Measurements from ENCODE around the gene MRTFA.
A peak's percentile ranks its signal among the peaks of the same experiment; 100 is the strongest.

Gene MRTFA

DNA sequence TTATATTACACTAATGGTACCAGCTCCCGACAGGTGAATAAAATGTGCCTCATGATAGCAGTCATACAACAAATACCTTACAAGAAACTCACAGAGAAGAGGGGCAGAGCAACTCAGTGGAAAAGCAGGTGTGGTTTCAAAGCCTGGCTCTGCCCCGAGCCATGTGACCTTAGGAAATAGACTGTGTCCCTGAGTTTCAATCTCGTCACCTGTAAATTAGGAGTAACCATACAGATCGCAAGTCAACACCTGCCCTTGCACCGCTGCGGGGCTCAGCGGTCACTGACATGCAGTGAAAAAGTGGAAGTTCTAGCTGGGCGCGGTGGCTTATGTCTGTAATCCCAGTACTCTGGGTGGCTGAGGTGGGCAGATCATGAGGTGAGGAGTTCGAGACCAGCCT, 11.9 kb upstream of the MRTFA start:
- H3K9ac ChIP-seq (ENCODE audit: low read depth, low read length, poor library complexity), result no peak overlapping the region
- H3K9me3 ChIP-seq (replicated peaks in 1 of 2; ENCODE audit: control insufficient read depth in 2 of 2, insufficient read depth in 1 of 2, low read depth in 1 of 2, low read length in 2 of 2), result no peaks in the 10 kb centered on the region
- H3K4me2 ChIP-seq (ENCODE audit: insufficient read depth, low read length, poor library complexity, severe bottlenecking), result no peak overlapping the region
- no peak overlapping the region for H3K4ac ChIP-seq (ENCODE audit: low read length)
- H2BK120ac ChIP-seq (ENCODE audit: low read depth, low read length), result no peak overlapping the region
- H4K8ac ChIP-seq (ENCODE audit: low read depth, low read length), result no peak overlapping the region
- H3K36me3 ChIP-seq (replicated peaks in 1 of 2; ENCODE audit: control insufficient read depth in 2 of 2, insufficient read depth in 2 of 2, low read length in 2 of 2), result no peaks in the 10 kb centered on the region
- no peak overlapping the region for H4K91ac ChIP-seq (ENCODE audit: low read depth, low read length, poor library complexity)
- H3K79me1 ChIP-seq (ENCODE audit: low read depth, low read length), result no peaks in the 10 kb centered on the region
- H3K27me3 ChIP-seq (ENCODE audit: control insufficient read depth in 3 of 3, insufficient read depth in 3 of 3, low read depth in 1 of 3, low read length in 3 of 3), result no peaks in the 10 kb centered on the region
- no peak overlapping the region for H2BK5ac ChIP-seq (ENCODE audit: low read length)
- no peak overlapping the region for H2AFZ ChIP-seq (ENCODE audit: low read length)
- no peak overlapping the region for H3K18ac ChIP-seq (ENCODE audit: low read length)
- no peak overlapping the region for H2BK15ac ChIP-seq (ENCODE audit: low read length)
- H2BK12ac ChIP-seq (ENCODE audit: low read length), result no peak overlapping the region
- no peak overlapping the region for H3K23ac ChIP-seq (ENCODE audit: low read depth, low read length, poor library complexity)
- H3K27ac ChIP-seq (replicated peaks; ENCODE audit: low read length), result no peak overlapping the region
- WGBS, 2 donors (ENCODE audit: extremely low coverage in 2 of 2, insufficient read length in 2 of 2, insufficient replicate concordance in 1 of 2), result no CpG with 5 or more reads among the region's 10 CpGs
- H3K4me3 ChIP-seq (ENCODE audit: low read length in 2 of 2), result no peak overlapping the region
- peaks cover 2 to 8% of the 10 kb centered on the region in 2 donors for H3K4me1 ChIP-seq (ENCODE audit: control insufficient read depth in 2 of 2, insufficient read depth in 1 of 2, low read depth in 1 of 2, low read length in 2 of 2)
- no peak overlapping the region for H2AK5ac ChIP-seq (ENCODE audit: low read depth, low read length)
- no peak overlapping the region for H3K14ac ChIP-seq (ENCODE audit: low read length)
- no peak for DNase-seq (ENCODE audit: low spot score)

DNA sequence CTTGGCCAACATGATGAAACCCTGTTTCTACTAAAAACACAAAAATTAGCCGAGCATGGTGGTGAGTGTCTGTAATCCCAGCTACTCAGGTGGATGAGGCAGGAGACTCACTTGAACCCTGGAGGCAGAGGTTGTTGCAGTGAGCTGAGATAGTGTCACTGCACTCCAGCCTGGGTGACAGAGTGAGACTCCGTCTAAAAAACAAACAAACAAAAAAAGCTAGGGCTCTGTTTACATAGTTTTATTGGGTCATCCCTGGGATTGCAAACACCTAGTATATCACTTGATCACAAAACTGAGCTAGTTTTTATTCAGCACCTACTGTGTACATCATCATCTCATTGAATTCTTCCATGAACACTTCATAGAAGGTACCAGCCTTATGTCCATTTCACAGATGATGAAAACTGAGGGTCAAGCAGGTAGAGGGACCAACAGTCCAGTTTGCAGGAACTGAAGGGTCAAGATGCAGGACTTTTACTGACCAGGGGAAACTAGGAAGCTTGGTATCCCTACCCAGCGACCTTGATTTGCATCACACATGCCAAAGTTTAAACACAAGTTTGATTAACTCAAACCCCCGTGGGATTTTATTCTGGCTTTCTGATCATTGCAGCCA, 9.2 kb upstream of the MRTFA start:
- Histone ChIP-seq H3K27me3 (ENCODE audit: control insufficient read depth in 3 of 3, insufficient read depth in 3 of 3, low read depth in 1 of 3, low read length in 3 of 3) (peaks cover 0 to 4% (median 0%) of the 10 kb centered on the region in 3 experiments), H2BK15ac (ENCODE audit: low read length) (no peak overlapping the region), H3K9me3 (replicated peaks in 1 of 2; ENCODE audit: control insufficient read depth in 2 of 2, insufficient read depth in 1 of 2, low read depth in 1 of 2, low read length in 2 of 2) (no peaks in the 10 kb centered on the region), H3K14ac (ENCODE audit: low read length) (no peak overlapping the region), H4K91ac (ENCODE audit: low read depth, low read length, poor library complexity) (no peak overlapping the region), H3K36me3 (replicated peaks in 1 of 2; ENCODE audit: control insufficient read depth in 2 of 2, insufficient read depth in 2 of 2, low read length in 2 of 2) (no peaks in the 10 kb centered on the region), H2AFZ (ENCODE audit: low read length) (peak overlapping the region; percentile 50), H4K8ac (ENCODE audit: low read depth, low read length) (no peak overlapping the region), H2BK120ac (ENCODE audit: low read depth, low read length) (no peak overlapping the region), H3K79me1 (ENCODE audit: low read depth, low read length) (no peaks in the 10 kb centered on the region), H3K27ac (replicated peaks; ENCODE audit: low read length) (no peak overlapping the region), H3K23ac (ENCODE audit: low read depth, low read length, poor library complexity) (no peak overlapping the region), H3K4me1 (ENCODE audit: control insufficient read depth in 2 of 2, insufficient read depth in 1 of 2, low read depth in 1 of 2, low read length in 2 of 2) (peaks cover 0 to 3% of the 10 kb centered on the region in 2 donors), H3K9ac (ENCODE audit: low read depth, low read length, poor library complexity) (no peak overlapping the region), H3K18ac (ENCODE audit: low read length) (no peak overlapping the region), H2BK5ac (ENCODE audit: low read length) (no peak overlapping the region), H3K4ac (ENCODE audit: low read length) (no peak overlapping the region), H3K4me3 (ENCODE audit: low read length in 2 of 2) (no peak overlapping the region), H2AK5ac (ENCODE audit: low read depth, low read length) (no peak overlapping the region), H3K4me2 (ENCODE audit: insufficient read depth, low read length, poor library complexity, severe bottlenecking) (no peak overlapping the region), H2BK12ac (ENCODE audit: low read length) (no peak overlapping the region)
- no CpG with 5 or more reads among the region's 4 CpGs for WGBS, 2 donors (ENCODE audit: extremely low coverage in 2 of 2, insufficient read length in 2 of 2, insufficient replicate concordance in 1 of 2)
- DNase-seq (ENCODE audit: low spot score), result no peak

DNA sequence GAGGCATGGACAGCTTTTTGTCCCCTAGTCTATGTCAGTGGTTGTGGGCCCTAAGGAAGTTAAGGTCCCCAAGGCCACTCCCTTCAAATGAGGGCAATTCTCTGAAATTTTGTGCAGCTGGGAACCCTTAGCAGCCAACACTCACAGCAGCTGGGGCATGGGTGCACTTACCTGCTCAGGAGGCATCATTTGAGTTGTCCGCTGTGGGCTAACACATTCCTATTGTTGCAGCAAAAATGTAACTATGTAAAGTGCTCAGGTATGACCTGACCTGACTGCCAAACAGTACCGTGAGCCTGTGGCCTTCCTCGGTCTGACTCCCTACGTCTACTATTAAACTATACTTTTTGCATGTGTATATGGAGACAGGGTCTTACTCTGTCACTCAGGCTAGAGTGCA, 5.8 kb upstream of the MRTFA start:
- WGBS, 2 donors (ENCODE audit: extremely low coverage in 2 of 2, insufficient read length in 2 of 2, insufficient replicate concordance in 1 of 2), result no CpG with 5 or more reads among the region's 4 CpGs

DNA sequence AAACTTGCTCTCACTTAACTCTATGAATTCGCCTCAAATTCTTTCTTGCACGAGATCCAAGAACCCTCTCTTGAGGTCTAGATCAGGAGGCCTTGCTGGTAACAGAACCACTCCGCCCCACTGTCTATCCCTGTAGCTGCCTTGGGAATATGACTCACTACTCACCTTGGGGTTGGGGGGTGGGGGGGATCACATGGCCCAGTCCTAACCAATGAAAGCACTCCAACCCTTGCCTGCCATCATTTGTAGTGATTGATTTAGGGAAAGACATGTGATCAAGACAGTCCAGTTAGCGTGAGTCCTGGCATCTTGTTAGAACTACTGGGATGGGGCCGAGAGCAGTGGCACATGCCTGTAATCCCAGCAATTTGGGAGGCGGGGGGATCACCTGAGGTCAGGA, 4.8 kb upstream of the MRTFA start:
- H3K4ac ChIP-seq (ENCODE audit: low read length), result no peak overlapping the region
- H2BK15ac ChIP-seq (ENCODE audit: low read length), result no peak overlapping the region
- H3K18ac ChIP-seq (ENCODE audit: low read length), result no peak overlapping the region
- DNase-seq (ENCODE audit: low spot score), result no peak
- H2BK12ac ChIP-seq (ENCODE audit: low read length), result no peak overlapping the region
- H4K91ac ChIP-seq (ENCODE audit: low read depth, low read length, poor library complexity), result no peak overlapping the region
- WGBS, 2 donors (ENCODE audit: extremely low coverage in 2 of 2, insufficient read length in 2 of 2, insufficient replicate concordance in 1 of 2), result no CpG with 5 or more reads among the region's 6 CpGs
- no peak overlapping the region for H3K27ac ChIP-seq (replicated peaks; ENCODE audit: low read length)
- no peak overlapping the region for H4K8ac ChIP-seq (ENCODE audit: low read depth, low read length)
- no peak overlapping the region for H3K23ac ChIP-seq (ENCODE audit: low read depth, low read length, poor library complexity)
- H2AFZ ChIP-seq (ENCODE audit: low read length), result no peak overlapping the region
- H3K36me3 ChIP-seq (replicated peaks in 1 of 2; ENCODE audit: control insufficient read depth in 2 of 2, insufficient read depth in 2 of 2, low read length in 2 of 2), result no peaks in the 10 kb centered on the region
- H3K9me3 ChIP-seq (replicated peaks in 1 of 2; ENCODE audit: control insufficient read depth in 2 of 2, insufficient read depth in 1 of 2, low read depth in 1 of 2, low read length in 2 of 2), result no peaks in the 10 kb centered on the region
- no peak overlapping the region for H2AK5ac ChIP-seq (ENCODE audit: low read depth, low read length)
- no peak overlapping the region for H2BK120ac ChIP-seq (ENCODE audit: low read depth, low read length)
- peaks cover 0 to 3% of the 10 kb centered on the region in 2 donors for H3K4me1 ChIP-seq (ENCODE audit: control insufficient read depth in 2 of 2, insufficient read depth in 1 of 2, low read depth in 1 of 2, low read length in 2 of 2)
- H3K14ac ChIP-seq (ENCODE audit: low read length), result no peak overlapping the region
- no peak overlapping the region for H3K9ac ChIP-seq (ENCODE audit: low read depth, low read length, poor library complexity)
- H3K79me1 ChIP-seq (ENCODE audit: low read depth, low read length), result peaks cover 1% of the 10 kb centered on the region
- H3K27me3 ChIP-seq (ENCODE audit: control insufficient read depth in 3 of 3, insufficient read depth in 3 of 3, low read depth in 1 of 3, low read length in 3 of 3), result peaks cover 0 to 4% (median 0%) of the 10 kb centered on the region in 3 experiments
- no peak overlapping the region for H3K4me3 ChIP-seq (ENCODE audit: low read length in 2 of 2)
- no peak overlapping the region for H3K4me2 ChIP-seq (ENCODE audit: insufficient read depth, low read length, poor library complexity, severe bottlenecking)
- no peak overlapping the region for H2BK5ac ChIP-seq (ENCODE audit: low read length)

More for the DNA sequence above, 5.8 kb upstream of the MRTFA start:
- Histone ChIP-seq H3K9ac (ENCODE audit: low read depth, low read length, poor library complexity) (no peak overlapping the region), H2AFZ (ENCODE audit: low read length) (peak overlapping the region; percentile 45), H3K18ac (ENCODE audit: low read length) (no peak overlapping the region), H4K8ac (ENCODE audit: low read depth, low read length) (no peak overlapping the region), H3K9me3 (replicated peaks in 1 of 2; ENCODE audit: control insufficient read depth in 2 of 2, insufficient read depth in 1 of 2, low read depth in 1 of 2, low read length in 2 of 2) (no peaks in the 10 kb centered on the region), H4K91ac (ENCODE audit: low read depth, low read length, poor library complexity) (no peak overlapping the region), H3K14ac (ENCODE audit: low read length) (no peak overlapping the region), H3K4ac (ENCODE audit: low read length) (no peak overlapping the region), H2BK12ac (ENCODE audit: low read length) (no peak overlapping the region), H3K23ac (ENCODE audit: low read depth, low read length, poor library complexity) (no peak overlapping the region), H3K27me3 (ENCODE audit: control insufficient read depth in 3 of 3, insufficient read depth in 3 of 3, low read depth in 1 of 3, low read length in 3 of 3) (peaks cover 0 to 4% (median 0%) of the 10 kb centered on the region in 3 experiments), H3K4me1 (ENCODE audit: control insufficient read depth in 2 of 2, insufficient read depth in 1 of 2, low read depth in 1 of 2, low read length in 2 of 2) (peaks cover 0 to 3% of the 10 kb centered on the region in 2 donors), H2BK120ac (ENCODE audit: low read depth, low read length) (no peak overlapping the region), H2BK15ac (ENCODE audit: low read length) (no peak overlapping the region), H3K36me3 (replicated peaks in 1 of 2; ENCODE audit: control insufficient read depth in 2 of 2, insufficient read depth in 2 of 2, low read length in 2 of 2) (no peaks in the 10 kb centered on the region), H2BK5ac (ENCODE audit: low read length) (no peak overlapping the region), H3K79me1 (ENCODE audit: low read depth, low read length) (no peaks in the 10 kb centered on the region), H3K4me2 (ENCODE audit: insufficient read depth, low read length, poor library complexity, severe bottlenecking) (no peak overlapping the region), H2AK5ac (ENCODE audit: low read depth, low read length) (no peak overlapping the region), H3K4me3 (ENCODE audit: low read length in 2 of 2) (no peak overlapping the region), H3K27ac (replicated peaks; ENCODE audit: low read length) (no peak overlapping the region)
- DNase-seq (ENCODE audit: low spot score), result no peak
